Rectal smooth muscle tissue (tissue), 1 donor: ENCODE measurements around the gene PKNOX2.

ENCODE experiments used
- H3K27ac ChIP-seq: one replicate; pipeline ENCODE4 v1.7.0; 2013; ENCODE audit warnings: low read depth, low read length, inconsistent platforms
- H3K27me3 ChIP-seq: one replicate; pipeline ENCODE4 v1.7.0; 2013; ENCODE audit warnings: low read length; ENCODE audit not compliant: control insufficient read depth, insufficient read depth
- H3K36me3 ChIP-seq: one replicate; pipeline ENCODE4 v1.7.0; 2013; ENCODE audit warnings: low read length; ENCODE audit not compliant: control insufficient read depth, insufficient read depth
- H3K4me1 ChIP-seq: one replicate; pipeline ENCODE4 v1.7.0; 2013; ENCODE audit warnings: low read length; ENCODE audit not compliant: control insufficient read depth, insufficient read depth
- H3K4me3 ChIP-seq: one replicate; pipeline ENCODE4 v1.7.0; 2013; ENCODE audit warnings: low read length
- H3K9ac ChIP-seq: one replicate; pipeline ENCODE4 v1.7.0; 2013; ENCODE audit warnings: low read length

Gene PKNOX2

GRCh38 chr11:125156346-125157117, 8.0 kb upstream of the PKNOX2 start:
- H3K27ac ChIP-seq = no peak overlapping the region
- no peaks in the 10 kb centered on the region for H3K36me3 ChIP-seq
- H3K27me3 ChIP-seq = no peaks in the 10 kb centered on the region

GRCh38 chr11:125157118-125157733, 7.3 kb upstream of the PKNOX2 start:
- H3K36me3 ChIP-seq = no peaks in the 10 kb centered on the region
- H3K27me3 ChIP-seq = no peaks in the 10 kb centered on the region
- no peak overlapping the region for H3K4me3 ChIP-seq
- no peaks in the 10 kb centered on the region for H3K4me1 ChIP-seq
- no peak overlapping the region for H3K9ac ChIP-seq
- no peak overlapping the region for H3K27ac ChIP-seq

More at GRCh38 chr11:125156346-125157117, 8.0 kb upstream of the PKNOX2 start:
- H3K4me3 ChIP-seq = no peak overlapping the region
- H3K9ac ChIP-seq = no peak overlapping the region
- H3K4me1 ChIP-seq = no peaks in the 10 kb centered on the region

GRCh38 chr11:125157953-125158680, 6.4 kb upstream of the PKNOX2 start:
- Histone ChIP-seq H3K27me3 (no peaks in the 10 kb centered on the region), H3K9ac (no peak overlapping the region), H3K4me3 (no peak overlapping the region)

GRCh38 chr11:125162743-125163142, 1.8 kb upstream of the PKNOX2 start:
- Histone ChIP-seq H3K27ac (no peak overlapping the region), H3K4me3 (no peak overlapping the region), H3K36me3 (no peaks in the 10 kb centered on the region), H3K9ac (no peak overlapping the region), H3K27me3 (no peaks in the 10 kb centered on the region), H3K4me1 (peaks cover 5% of the 10 kb centered on the region)

More at GRCh38 chr11:125157953-125158680, 6.4 kb upstream of the PKNOX2 start:
- Histone ChIP-seq H3K27ac (no peak overlapping the region), H3K36me3 (no peaks in the 10 kb centered on the region), H3K4me1 (no peaks in the 10 kb centered on the region)

GRCh38 chr11:125163431-125164063, 1.0 kb upstream of the PKNOX2 start:
- peak overlapping the region; percentile 63 for H3K27ac ChIP-seq
- peak overlapping the region; percentile 29 for H3K4me3 ChIP-seq
- H3K4me1 ChIP-seq = peaks cover 10% of the 10 kb centered on the region
- H3K9ac ChIP-seq = no peak overlapping the region
- H3K27me3 ChIP-seq = no peaks in the 10 kb centered on the region
- H3K36me3 ChIP-seq = no peaks in the 10 kb centered on the region

- Histone ChIP-seq H3K36me3 (no peaks in the 10 kb centered on the region), H3K9ac (no peak overlapping the region), H3K27me3 (no peaks in the 10 kb centered on the region)
Measured at GRCh38 chr11:125164091-125164421, 495 bp upstream of the PKNOX2 start.

GRCh38 chr11:125165111-125165842, 726 bp downstream of the PKNOX2 start:
- Histone ChIP-seq H3K27ac (peak overlapping the region; percentile 74), H3K4me3 (peak overlapping the region; percentile 80), H3K36me3 (no peaks in the 10 kb centered on the region), H3K9ac (peak overlapping the region; percentile 45), H3K4me1 (peaks cover 15% of the 10 kb centered on the region), H3K27me3 (no peaks in the 10 kb centered on the region)

More at GRCh38 chr11:125164091-125164421, 495 bp upstream of the PKNOX2 start:
- H3K4me3 ChIP-seq = peak overlapping the region; percentile 29
- peaks cover 11% of the 10 kb centered on the region for H3K4me1 ChIP-seq
- peak overlapping the region; percentile 63 for H3K27ac ChIP-seq

GRCh38 chr11:125165843-125166763, 1.6 kb downstream of the PKNOX2 start:
- peaks cover 16% of the 10 kb centered on the region for H3K4me1 ChIP-seq
- H3K27me3 ChIP-seq = no peaks in the 10 kb centered on the region

GRCh38 chr11:125166764-125167291, 2.3 kb downstream of the PKNOX2 start:
- Histone ChIP-seq H3K36me3 (no peaks in the 10 kb centered on the region), H3K4me3 (peak overlapping the region; percentile 80), H3K4me1 (peaks cover 16% of the 10 kb centered on the region), H3K27me3 (no peaks in the 10 kb centered on the region), H3K27ac (peak overlapping the region; percentile 74), H3K9ac (no peak overlapping the region)

More at GRCh38 chr11:125165843-125166763, 1.6 kb downstream of the PKNOX2 start:
- H3K27ac ChIP-seq = peak overlapping the region; percentile 74
- peak overlapping the region; percentile 45 for H3K9ac ChIP-seq
- H3K36me3 ChIP-seq = no peaks in the 10 kb centered on the region
- peak overlapping the region; percentile 80 for H3K4me3 ChIP-seq

GRCh38 chr11:125167292-125167953, 2.9 kb downstream of the PKNOX2 start:
- Histone ChIP-seq H3K4me1 (peaks cover 16% of the 10 kb centered on the region), H3K27me3 (no peaks in the 10 kb centered on the region), H3K4me3 (no peak overlapping the region), H3K27ac (peak overlapping the region; percentile 74), H3K9ac (no peak overlapping the region), H3K36me3 (no peaks in the 10 kb centered on the region)
